Esophagus squamous epithelium (tissue), 5 donors: ENCODE measurements around the gene C1orf226. TPM values are rescaled to one million over a fixed set of nuclear protein-coding genes. Genes with fewer than 3 reads are reported as not detected.

ENCODE experiments used
- DNase-seq: peaks from one replicate; lab custom pipeline; 2025; lab: John Stamatoyannopoulos, UW
- H3K27ac ChIP-seq, 4 donors: fragments of 200-600 bp; sonication (generic); one replicate each; pipeline ENCODE4 v1.5.1; 2016 to 2019; ENCODE audit warnings: mild to moderate bottlenecking in 1 of 4
- H3K27me3 ChIP-seq, 4 donors: fragments of 200-600 bp; sonication (generic); 1 replicate in 3 of 4; 2 replicates in 1 of 4; pipeline versions ENCODE4 v1.5.1 to v1.6.0; 2017 to 2021; ENCODE audit warnings: antibody characterized with exemption in 1 of 4
- H3K36me3 ChIP-seq, 3 donors: fragments of 200-600 bp; sonication (generic); one replicate each; pipeline ENCODE4 v1.5.1; 2016 to 2019
- H3K4me1 ChIP-seq, 3 donors: fragments of 200-600 bp; sonication (generic); one replicate each; pipeline ENCODE4 v1.5.1; 2017 to 2019
- H3K4me3 ChIP-seq, 4 donors: fragments of 200-600 bp; sonication (generic); 1 replicate in 3 of 4; 2 replicates in 1 of 4; pipeline ENCODE4 v1.5.1; 2016 to 2019; ENCODE audit warnings: mild to moderate bottlenecking in 2 of 4, moderate library complexity in 1 of 4
- H3K9me3 ChIP-seq, 3 donors: fragments of 200-600 bp; sonication (generic); one replicate each; pipeline ENCODE4 v1.5.1; 2016 to 2019
- POLR2A ChIP-seq, 4 donors: fragments of 450-650 bp; IDR thresholded peaks; one replicate each; pipeline ENCODE4 v1.6.1; 2017; ENCODE audit warnings: antibody characterized with exemption in 4 of 4, mild to moderate bottlenecking in 4 of 4, moderate library complexity in 3 of 4
- WGBS, 2 donors: methylation state at CpG; one replicate each; pipeline ENCODE4 v1.1.5; 2018; 5-methylcytosine and 5-hydroxymethylcytosine counted together
- intact Hi-C: fragments of 100-400 bp; cut with DNase I; formaldehyde crosslinking; loops from one replicate; pipeline ENCODE4 v1.15.0; 2022
- total RNA-seq, 4 donors: library from RNA; depleted of rRNA; stranded (reverse); fragments of >200 nt; gene quantifications; one replicate each; pipeline ENCODE4 v1.1.0, GENCODE V29; 2016
- TF ChIP-seq, protein P1 (sequence below), 6 experiments: fragments of 450-650 bp in 4 of 6; fragments of 200-600 bp in 2 of 6; sonication (generic) in 2 of 6; IDR thresholded peaks; one replicate each; pipeline ENCODE4 v1.5.1; 2016 to 2019; ENCODE audit warnings: antibody characterized with exemption in 6 of 6, mild to moderate bottlenecking in 4 of 6, moderate library complexity in 4 of 6
- donor health status: DM: yes; HTN: yes; CAD: no.

C1orf226 gene
- total RNA-seq, 4 donors from 2014 or later: 1.7 to 5.3 (median 3.6) TPM

DNA sequence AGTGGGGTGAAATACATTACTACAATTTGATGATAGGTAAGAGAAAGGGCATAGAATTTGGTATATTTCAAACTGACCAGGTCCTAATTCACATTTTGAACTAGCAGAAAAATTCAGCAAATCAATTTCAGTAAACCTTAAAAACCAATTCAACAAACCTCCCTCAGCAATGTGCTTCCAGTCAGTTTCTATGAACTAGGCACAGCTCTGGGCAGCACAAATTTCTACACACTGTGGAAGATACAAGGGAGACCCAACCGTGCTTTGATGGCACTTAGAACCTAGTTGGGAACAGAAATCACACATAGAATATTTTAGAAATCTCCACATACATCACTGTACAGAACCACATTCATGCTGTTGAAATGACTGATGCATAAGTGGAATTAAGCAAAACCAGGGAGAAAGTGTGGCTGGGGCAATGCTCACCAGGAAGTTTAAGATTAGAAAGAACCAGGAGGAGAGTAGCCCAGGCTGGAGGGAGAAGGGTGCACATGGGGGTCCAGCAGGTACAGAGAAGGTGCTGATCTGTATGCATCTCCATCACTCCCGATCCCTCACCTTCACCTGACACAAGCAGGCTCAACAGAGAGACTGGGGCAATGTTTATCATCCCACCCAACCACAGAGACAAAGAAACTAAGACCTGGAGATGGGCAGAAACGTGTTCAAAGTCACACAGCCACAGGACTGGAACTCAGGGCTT lies 14.8 kb downstream of the C1orf226 start:
- no peak overlapping the region for H3K4me3 ChIP-seq
- peaks cover 0 to 11% (median 6%) of the 10 kb centered on the region in 3 donors for H3K4me1 ChIP-seq
- TF ChIP-seq, protein P1, sequence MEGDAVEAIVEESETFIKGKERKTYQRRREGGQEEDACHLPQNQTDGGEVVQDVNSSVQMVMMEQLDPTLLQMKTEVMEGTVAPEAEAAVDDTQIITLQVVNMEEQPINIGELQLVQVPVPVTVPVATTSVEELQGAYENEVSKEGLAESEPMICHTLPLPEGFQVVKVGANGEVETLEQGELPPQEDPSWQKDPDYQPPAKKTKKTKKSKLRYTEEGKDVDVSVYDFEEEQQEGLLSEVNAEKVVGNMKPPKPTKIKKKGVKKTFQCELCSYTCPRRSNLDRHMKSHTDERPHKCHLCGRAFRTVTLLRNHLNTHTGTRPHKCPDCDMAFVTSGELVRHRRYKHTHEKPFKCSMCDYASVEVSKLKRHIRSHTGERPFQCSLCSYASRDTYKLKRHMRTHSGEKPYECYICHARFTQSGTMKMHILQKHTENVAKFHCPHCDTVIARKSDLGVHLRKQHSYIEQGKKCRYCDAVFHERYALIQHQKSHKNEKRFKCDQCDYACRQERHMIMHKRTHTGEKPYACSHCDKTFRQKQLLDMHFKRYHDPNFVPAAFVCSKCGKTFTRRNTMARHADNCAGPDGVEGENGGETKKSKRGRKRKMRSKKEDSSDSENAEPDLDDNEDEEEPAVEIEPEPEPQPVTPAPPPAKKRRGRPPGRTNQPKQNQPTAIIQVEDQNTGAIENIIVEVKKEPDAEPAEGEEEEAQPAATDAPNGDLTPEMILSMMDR (IDR thresholded peaks at IDR 0.05): no peak
- TF ChIP-seq POLR2A (IDR thresholded peaks at IDR 0.05): no peak
- intact Hi-C loops: no loop called here
- 76 to 83% methylated on average over 2 to 3 of the region's 3 CpGs for WGBS, 2 donors
- H3K27ac ChIP-seq: no peak overlapping the region
- H3K27me3 ChIP-seq: peaks cover 0 to 31% (median 0%) of the 10 kb centered on the region in 4 donors
- no peaks in the 10 kb centered on the region for H3K36me3 ChIP-seq
- no peaks in the 10 kb centered on the region for H3K9me3 ChIP-seq
- no peak for DNase-seq

DNA sequence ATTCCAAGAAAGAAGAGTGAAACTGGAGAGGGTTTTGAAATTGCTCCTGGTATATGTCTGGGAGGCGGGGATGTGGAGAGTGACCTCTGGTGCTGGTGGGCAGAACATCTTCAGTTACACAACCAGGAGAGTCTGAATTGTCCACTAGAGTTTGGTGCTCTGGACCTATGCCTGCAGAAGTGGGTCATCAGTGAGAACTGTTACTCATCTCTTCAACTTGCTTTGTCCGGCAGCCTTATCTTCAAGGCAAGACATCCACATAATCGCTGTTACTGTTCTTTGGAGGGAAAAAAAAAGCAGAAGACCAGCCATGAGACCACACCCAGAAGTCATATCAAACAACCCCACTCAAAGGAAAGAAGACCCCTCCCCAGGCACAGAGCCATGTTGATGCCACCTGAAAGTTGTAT lies 15.5 kb downstream of the C1orf226 start:
- whole genome bisulfite sequencing, 2 donors: 63 to 82% methylated on average over 3 of the region's 3 CpGs
- Histone ChIP-seq H3K36me3 (no peaks in the 10 kb centered on the region), H3K4me3 (no peak overlapping the region), H3K27ac (no peak overlapping the region), H3K27me3 (peaks cover 0 to 32% (median 0%) of the 10 kb centered on the region in 4 donors), H3K9me3 (no peaks in the 10 kb centered on the region), H3K4me1 (peaks cover 0 to 4% (median 0%) of the 10 kb centered on the region in 3 donors)
- DNase-seq: no peak
- TF ChIP-seq POLR2A (IDR thresholded peaks at IDR 0.05): no peak
- TF ChIP-seq, protein P1 (IDR thresholded peaks at IDR 0.05): no peak
- intact Hi-C loops: no loop called here

DNA sequence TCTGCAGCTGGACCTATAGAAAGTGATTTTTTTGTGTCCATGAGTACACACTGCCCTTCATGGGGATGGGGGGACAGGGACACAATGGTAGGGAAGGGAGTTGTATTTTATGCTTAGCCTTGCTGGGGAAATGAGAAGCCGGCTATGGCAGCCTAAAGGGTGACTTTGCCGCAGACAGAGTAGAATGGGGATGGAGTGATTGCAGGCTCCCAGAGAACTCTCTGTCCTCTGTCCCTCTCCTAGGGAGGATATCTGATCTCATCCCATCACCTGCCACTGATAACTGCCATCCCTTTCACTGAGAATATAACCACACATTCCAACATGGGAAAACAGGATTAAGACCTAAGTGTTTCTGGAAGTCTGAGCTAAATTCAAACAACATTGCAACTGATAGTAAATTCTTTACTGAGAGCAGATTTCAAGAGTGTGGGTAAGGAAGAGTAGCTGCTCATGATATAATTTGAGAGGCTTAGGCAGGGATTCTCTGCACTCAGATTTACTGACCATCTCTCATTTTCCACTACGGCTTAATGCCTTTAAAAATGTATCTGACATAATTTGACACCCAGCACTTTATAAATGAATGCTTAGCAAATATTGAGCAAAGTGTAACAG lies 16.5 kb downstream of the C1orf226 start:
- no peak for TF ChIP-seq POLR2A (IDR thresholded peaks at IDR 0.05)
- TF ChIP-seq, protein P1 (IDR thresholded peaks at IDR 0.05): no peak
- H3K27me3 ChIP-seq: peaks cover 0 to 36% (median 0%) of the 10 kb centered on the region in 4 donors
- no peaks in the 10 kb centered on the region for H3K36me3 ChIP-seq
- H3K4me3 ChIP-seq: no peak overlapping the region
- H3K27ac ChIP-seq: no peak overlapping the region
- H3K4me1 ChIP-seq: no peaks in the 10 kb centered on the region
- H3K9me3 ChIP-seq: no peaks in the 10 kb centered on the region
- 41 to 67% methylated on average over 2 to 3 of the region's 3 CpGs for WGBS, 2 donors
- intact Hi-C loops: no loop called here
- no peak for DNase-seq

DNA sequence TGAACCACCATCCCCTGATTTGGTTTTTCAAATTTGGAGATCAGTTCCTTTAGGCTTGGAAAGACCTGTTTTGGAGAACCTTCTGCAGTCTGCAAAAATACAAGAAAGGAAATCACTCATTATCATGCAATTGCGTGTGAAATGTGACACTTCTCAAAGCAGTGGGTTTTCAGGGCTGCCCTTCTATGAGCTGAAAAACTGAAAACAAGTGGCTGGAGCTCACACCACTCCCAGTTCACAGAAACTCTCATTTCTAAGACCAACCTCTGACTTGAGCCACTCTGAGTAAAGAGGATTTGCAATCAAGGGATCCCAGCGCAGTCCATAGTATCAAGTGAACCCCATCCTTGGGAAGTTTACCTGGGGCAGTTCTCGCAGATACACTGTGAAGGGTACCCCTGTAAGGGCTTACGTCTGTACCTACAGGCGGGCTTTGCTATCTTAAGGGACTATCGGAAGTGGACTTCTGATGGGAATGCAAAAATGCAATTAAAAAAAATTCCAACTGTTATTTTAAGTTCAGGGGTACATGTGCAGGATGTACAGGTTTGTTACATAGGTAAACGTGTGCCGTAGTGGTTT lies 17.6 kb downstream of the C1orf226 start:
- H3K4me3 ChIP-seq: no peak overlapping the region
- no peak for TF ChIP-seq POLR2A (IDR thresholded peaks at IDR 0.05)
- TF ChIP-seq, protein P1 (IDR thresholded peaks at IDR 0.05): no peak
- peaks cover 0 to 36% (median 0%) of the 10 kb centered on the region in 4 donors for H3K27me3 ChIP-seq
- DNase-seq: no peak
- H3K27ac ChIP-seq: no peak overlapping the region
- intact Hi-C loops: no loop called here
- WGBS, 2 donors: 78 to 80% methylated on average over 8 of the region's 8 CpGs
- H3K36me3 ChIP-seq: no peaks in the 10 kb centered on the region
- H3K4me1 ChIP-seq: no peaks in the 10 kb centered on the region
- no peaks in the 10 kb centered on the region for H3K9me3 ChIP-seq
